K562 (cell line): Measurements from ENCODE around the gene FOXN3.

Experiments
- ARNT ChIP-seq, 2 experiments: fragments of 450-650 bp; IDR thresholded peaks; 2 replicates each; pipeline ENCODE4 v1.6.1; 2016; ENCODE audit warnings: mild to moderate bottlenecking in 1 of 2
- BRF2 ChIP-seq: IDR thresholded peaks from 3 replicates; pipeline ENCODE4 v1.6.1; 2011; ENCODE audit warnings: borderline replicate concordance, mild to moderate bottlenecking; ENCODE audit not compliant: insufficient read length, insufficient read depth
- CEBPB ChIP-seq: fragments of 450-650 bp; IDR thresholded peaks from 2 replicates; pipeline ENCODE4 v1.6.1; 2016; ENCODE audit warnings: missing genetic modification characterization, missing compliant biosample characterization
- ETV6 ChIP-seq, 3 experiments: fragments of 150-350 bp in 1 of 3; sonication (generic) in 1 of 3; formaldehyde crosslinking in 1 of 3; IDR thresholded peaks; 2 replicates each; pipeline versions ENCODE4 v1.6.1 to v1.8.0; 2014 to 2022; ENCODE audit warnings: borderline replicate concordance in 2 of 3, low read depth in 2 of 3, antibody characterized with exemption in 1 of 3, low read length in 1 of 3, mild to moderate bottlenecking in 1 of 3, missing genetic modification reagents in 1 of 3
- MYC ChIP-seq, 2 experiments: fragments of 250-450 bp in 1 of 2; sonication (Bioruptor Pico) in 1 of 2; IDR thresholded peaks; 2 replicates each; pipeline versions ENCODE4 v1.5.1 to v1.6.1; 2012 to 2021; ENCODE audit warnings: low read depth in 2 of 2, borderline replicate concordance in 1 of 2, improper control_type of control experiment in 1 of 2, low read length in 1 of 2, mild to moderate bottlenecking in 1 of 2, moderate library complexity in 1 of 2
- MYNN ChIP-seq, 2 experiments: sonication (generic); formaldehyde crosslinking in 1 of 2; IDR thresholded peaks; 2 replicates each; pipeline versions ENCODE4 v1.5.0 to v1.6.1; 2016 to 2020; ENCODE audit warnings: antibody characterized with exemption in 1 of 2, missing genetic modification reagents in 1 of 2
- RBM25 ChIP-seq: fragments of 200-400 bp; formaldehyde crosslinking; IDR thresholded peaks from 2 replicates; pipeline ENCODE4 v1.6.1; 2018; ENCODE audit warnings: low read length, low read depth, moderate library complexity; ENCODE audit not compliant: severe bottlenecking
- TSHZ1 ChIP-seq: fragments of 250-450 bp; sonication (Bioruptor Pico); IDR thresholded peaks from 2 replicates; pipeline ENCODE4 v1.4.0; 2020; ENCODE audit warnings: mild to moderate bottlenecking, moderate library complexity
- XRCC3 ChIP-seq: fragments of 450-650 bp; IDR thresholded peaks from 2 replicates; pipeline ENCODE4 v1.6.1; 2017; ENCODE audit warnings: mild to moderate bottlenecking, moderate library complexity
- ZNF318 ChIP-seq, 2 experiments: fragments of 450-650 bp; IDR thresholded peaks; 2 replicates each; pipeline ENCODE4 v1.6.1; 2016; ENCODE audit warnings: mild to moderate bottlenecking in 2 of 2, borderline replicate concordance in 1 of 2, low read depth in 1 of 2, moderate library complexity in 1 of 2
- ZNF431 ChIP-seq: sonication (generic); formaldehyde crosslinking; IDR thresholded peaks from 2 replicates; pipeline ENCODE4 v1.8.0; 2022; ENCODE audit warnings: mild to moderate bottlenecking, missing genetic modification reagents
- ZNF449 ChIP-seq: fragments of 250-450 bp; sonication (Bioruptor Pico); IDR thresholded peaks from 2 replicates; pipeline ENCODE4 v1.8.0; 2022; ENCODE audit warnings: moderate library complexity, mild to moderate bottlenecking, inconsistent platforms

GRCh38 chr14:89165189-89166181, 251.5 kb downstream of the FOXN3 start:
- TF ChIP-seq ZNF449 (CRISPR knock-in tag) (no peak), RBM25 (no peak), ARNT (IDR thresholded peaks at IDR 0.05) (peak in 1 of 2 experiments; percentile 46; a peak in 1 of 4 replicates), XRCC3 (no peak), MYNN (IDR thresholded peaks at IDR 0.05) (no peak), MYNN (CRISPR knock-in tag; IDR thresholded peaks at IDR 0.05) (no peak), TSHZ1 (CRISPR knock-in tag) (no peak), ZNF318 (IDR thresholded peaks at IDR 0.05; ENCODE audit: borderline replicate concordance in 1 of 2, low read depth in 1 of 2) (0 out of 4 replicates have a peak, but pooled peaks of 1 of the 2 experiments have one; percentile 24), ZNF431 (no peak), ETV6 (IDR thresholded peaks at IDR 0.05; ENCODE audit: borderline replicate concordance in 1 of 2, low read depth in 2 of 2, low read length in 1 of 2) (no peak), ETV6 (CRISPR knock-in tag; IDR thresholded peaks at IDR 0.05; ENCODE audit: borderline replicate concordance) (no peak), MYC (IDR thresholded peaks at IDR 0.05; ENCODE audit: low read depth, low read length) (no peak), MYC (CRISPR knock-in tag; IDR thresholded peaks at IDR 0.05; ENCODE audit: borderline replicate concordance, low read depth) (no peak), BRF2 (no peak), CEBPB (no peak)
